HG02763 (cell line): ENCODE data around the gene LMF1.
"Not testable (repeated sequence)": the region's sequence is repeated elsewhere in the genome, so short reads cannot be mapped to it uniquely, and the experiment has no call there.

Source experiments
- ATAC-seq: cut with Tn5 transposase; IDR thresholded peaks from one replicate; pipeline ENCODE4 v1.9.1; 2021; ENCODE audit warnings: mild to moderate bottlenecking, moderate library complexity; ENCODE audit not compliant: unreplicated experiment

LMF1 gene

DNA sequence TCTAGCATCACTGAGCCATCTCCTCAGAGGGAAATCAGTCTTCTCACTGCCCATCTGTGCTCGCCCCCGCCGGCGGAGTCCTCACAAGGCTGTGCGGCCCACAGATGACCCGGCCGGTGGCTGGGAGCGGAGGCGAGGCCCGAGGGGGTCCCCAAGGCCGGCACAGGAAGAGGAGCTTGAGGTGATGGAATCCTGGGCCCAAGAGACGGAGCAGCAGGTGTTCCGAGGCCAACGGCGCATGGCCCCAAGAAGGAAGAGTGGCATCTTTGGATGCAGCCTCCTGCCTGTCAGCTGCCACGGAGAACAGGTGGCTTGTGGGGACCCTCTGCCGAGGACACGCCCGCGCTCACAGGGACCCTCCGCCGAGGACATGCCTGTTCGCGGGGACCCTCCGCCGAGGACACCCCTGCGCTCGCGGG, 97.5 kb downstream of the LMF1 start:
- ATAC-seq: no peak

DNA sequence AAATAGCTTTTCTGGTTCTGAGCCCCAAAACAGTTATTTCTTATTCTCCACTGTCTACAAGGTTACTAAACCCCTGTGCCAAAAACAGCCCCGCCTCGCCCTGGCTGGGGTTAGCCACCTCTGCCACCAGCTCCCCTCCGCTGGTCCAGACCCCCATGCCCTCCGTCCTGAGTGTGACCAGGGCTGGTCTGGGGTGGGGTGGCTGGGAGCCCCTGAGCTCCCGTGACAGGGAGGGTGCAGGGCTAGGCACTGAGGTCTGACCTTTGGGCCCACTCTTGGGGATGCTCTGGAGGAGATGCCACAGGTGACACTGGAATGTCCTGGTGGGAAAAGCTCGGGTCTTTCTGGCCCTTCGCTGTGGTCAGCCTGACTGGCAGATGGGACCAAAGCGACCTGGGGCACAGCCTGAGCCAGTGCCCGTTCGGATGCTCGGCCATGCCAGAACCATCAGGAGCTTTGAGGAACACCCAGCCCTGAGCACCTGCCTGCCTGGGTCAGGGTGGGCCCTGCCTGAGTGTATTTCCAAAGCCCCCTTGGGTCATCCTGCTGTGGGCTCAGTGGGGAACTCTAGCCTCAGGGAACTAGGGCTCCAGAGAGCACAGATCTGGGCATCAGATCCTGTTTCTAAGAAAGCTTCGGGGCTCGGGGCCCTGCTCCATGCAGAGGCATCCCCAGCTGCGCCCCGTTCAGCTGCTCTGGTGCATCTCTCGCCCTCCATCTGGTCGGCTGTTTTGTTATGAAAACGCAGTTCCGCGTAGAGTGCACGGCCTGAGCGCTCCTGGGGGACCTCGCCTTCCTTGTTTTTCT, 98.1 kb downstream of the LMF1 start:
- no peak for ATAC-seq

DNA sequence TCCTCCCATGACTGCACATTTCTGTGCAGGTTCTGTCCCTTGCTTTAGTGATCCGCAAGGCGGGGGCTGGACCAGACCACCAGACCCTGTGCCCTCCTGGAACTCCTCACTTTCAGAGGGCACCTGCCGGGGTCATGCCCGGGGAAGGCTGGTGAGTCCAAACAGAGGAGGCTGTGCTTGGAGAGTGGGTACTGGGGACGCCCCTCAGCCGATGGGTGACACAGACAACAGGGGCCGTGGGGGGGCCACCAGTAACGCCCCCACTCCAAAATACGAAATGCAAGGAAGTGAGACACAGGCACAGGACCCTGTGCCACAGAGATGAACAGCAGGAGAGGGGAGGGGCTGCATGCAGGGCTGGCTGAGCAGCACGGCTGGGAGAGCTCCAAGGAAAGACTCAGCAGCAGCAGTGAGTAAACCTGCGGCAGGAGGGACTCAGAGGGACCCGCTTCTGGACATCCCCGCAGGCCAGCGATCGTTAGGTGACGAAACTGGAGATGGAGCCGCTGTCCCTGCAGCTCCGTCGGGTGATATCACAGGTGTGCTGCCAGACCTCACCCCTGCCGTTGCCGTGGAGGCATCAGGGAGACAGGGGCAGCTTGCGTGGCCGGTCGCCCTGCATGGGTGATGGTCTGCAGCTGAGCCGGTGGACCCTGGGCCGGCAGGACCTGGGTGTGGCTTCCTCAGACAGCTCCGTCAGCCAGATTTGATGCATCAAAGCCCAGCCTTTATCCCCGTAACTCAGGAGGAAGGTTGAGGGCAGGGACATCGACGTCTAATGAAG, 99.0 kb downstream of the LMF1 start:
- ATAC-seq: no peak

DNA sequence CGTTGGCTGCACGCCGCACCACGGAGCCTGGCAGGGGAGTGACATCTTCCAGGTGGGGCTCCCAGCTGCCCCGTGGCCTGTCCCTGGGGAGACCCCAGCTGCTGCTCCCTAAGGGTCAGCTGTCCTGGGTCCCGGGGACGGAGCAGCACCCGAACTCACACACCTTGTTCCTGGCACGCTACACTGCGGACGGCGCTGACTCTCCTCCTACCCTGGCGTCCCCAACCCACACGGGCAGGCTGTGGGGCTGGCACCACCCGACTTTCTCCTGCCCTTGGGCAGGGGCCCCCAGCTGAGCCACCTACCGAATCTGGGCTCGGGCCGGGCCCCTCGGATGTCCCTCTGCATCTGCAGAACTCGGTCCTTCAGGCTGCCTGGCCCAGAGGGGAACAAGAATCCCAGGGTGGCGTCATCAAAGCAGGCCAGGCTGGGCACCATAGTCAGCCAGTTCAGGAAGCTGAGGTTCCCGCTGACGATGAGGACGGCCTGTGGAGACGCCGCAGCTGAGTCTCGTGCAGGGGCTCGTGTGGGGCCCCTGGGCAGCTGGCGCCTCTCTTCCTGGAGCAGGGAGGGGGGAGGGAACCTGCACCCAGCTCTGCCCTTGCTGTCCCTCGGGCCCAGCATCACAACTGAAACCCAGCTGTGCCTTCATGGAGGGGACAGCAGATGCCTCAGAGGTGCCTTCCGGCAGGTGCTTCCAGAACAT, 99.8 kb downstream of the LMF1 start:
- ATAC-seq: no peak

DNA sequence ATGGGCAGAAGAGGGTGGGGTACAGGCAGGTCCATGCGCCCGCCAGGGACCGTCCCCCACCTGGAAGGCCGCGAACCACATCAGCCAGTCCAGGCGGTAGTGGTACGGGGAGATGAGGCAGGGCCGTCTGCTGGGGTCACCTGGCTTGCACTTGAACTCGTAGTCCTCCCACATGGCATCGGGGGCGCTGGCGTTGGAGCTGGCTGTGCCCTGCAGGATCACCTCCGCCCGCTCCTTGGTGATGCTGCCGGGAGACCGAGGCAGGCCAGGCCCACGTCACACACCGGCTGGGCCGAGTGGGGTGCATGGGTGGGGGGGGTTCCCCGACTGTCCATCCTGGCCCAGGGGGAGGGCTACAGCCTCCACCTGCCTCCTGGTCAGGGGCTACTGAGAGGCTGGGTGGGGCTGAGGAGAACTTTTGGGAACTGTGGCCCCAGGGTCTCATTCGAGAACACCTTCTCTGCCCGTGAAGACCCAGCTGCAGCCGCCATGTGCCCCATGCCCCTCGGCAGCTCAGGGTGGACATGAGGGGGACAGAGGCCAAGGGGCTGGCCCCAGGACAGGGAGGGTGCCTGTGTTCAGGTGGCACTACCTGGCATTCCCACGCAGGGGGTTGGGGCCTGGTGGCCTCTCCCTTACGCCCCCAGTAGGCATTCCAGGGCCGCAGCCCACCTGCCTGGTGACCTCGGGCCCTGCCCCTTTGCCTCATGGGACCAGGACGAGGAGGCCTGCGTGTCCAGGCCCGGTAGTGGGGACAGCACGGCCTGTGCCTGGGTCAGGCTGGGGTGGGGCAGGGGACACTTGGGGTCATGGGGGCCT, 100.8 kb downstream of the LMF1 start:
- ATAC-seq: no peak

DNA sequence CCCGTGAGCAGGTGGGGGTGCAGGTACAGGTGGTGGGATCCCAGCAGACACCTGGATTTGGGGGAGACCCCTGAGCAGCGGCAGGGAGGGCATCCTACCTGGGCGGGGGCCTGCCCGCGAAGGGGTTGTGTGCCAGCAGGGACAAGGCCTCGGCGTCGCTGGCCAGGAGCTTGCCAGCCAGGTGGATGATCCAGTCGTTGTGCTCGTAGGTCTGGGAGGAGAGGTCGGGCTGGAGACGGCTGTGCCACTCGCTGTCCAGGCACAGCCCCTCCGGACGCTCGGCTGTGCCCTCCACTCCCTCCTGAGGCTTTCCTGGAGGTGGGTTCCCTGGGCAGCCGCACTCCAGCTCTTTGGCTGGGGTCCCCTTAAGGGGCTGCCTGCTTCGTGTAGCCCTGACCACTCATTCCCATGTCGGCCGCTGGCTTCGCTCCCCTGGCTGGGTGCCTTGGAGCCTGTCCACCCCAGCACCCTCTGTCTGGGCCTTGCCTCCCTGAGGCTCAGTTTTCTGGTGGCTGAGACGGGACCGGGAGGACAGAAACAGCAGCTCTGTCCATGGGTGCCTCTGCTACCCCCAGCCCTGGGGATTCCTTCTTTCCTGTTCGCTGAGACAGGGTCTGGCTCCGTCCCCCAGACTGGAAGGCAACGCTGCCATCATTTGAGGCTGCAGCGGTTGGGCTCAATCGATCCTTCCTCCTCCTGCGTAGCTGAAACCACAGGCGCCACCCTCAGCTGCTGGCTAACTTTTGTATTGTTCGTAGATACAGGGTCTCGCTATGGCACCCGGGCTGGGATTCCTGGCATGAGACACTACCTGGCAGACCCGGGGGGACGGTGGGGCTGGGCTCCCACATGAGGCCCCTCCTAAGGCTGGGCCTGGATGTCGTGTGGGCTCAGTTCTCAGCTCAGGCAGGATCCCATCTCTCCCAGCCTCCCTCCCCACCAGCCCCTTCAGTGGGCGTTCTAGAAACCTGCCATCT, 101.7 kb downstream of the LMF1 start:
- no peak for ATAC-seq

DNA sequence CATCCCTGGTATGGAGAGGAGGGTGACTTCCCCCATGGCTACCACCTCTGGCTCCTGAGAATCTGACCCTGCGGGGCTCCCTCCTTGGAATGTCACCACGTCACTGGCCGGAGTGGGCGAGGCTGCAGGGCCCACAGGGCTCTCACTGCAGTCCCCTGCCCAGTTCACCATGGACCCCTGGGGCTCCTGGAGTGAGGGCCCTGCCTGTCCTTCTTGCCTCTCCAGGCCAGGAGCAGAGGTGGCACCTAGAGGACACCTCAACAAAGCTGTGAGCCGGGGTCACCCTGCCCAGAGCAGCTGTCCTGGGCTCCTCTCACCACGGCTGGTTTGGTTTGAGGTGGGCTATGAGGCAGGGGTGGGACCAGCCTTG, 102.4 kb downstream of the LMF1 start:
- no peak for ATAC-seq

DNA sequence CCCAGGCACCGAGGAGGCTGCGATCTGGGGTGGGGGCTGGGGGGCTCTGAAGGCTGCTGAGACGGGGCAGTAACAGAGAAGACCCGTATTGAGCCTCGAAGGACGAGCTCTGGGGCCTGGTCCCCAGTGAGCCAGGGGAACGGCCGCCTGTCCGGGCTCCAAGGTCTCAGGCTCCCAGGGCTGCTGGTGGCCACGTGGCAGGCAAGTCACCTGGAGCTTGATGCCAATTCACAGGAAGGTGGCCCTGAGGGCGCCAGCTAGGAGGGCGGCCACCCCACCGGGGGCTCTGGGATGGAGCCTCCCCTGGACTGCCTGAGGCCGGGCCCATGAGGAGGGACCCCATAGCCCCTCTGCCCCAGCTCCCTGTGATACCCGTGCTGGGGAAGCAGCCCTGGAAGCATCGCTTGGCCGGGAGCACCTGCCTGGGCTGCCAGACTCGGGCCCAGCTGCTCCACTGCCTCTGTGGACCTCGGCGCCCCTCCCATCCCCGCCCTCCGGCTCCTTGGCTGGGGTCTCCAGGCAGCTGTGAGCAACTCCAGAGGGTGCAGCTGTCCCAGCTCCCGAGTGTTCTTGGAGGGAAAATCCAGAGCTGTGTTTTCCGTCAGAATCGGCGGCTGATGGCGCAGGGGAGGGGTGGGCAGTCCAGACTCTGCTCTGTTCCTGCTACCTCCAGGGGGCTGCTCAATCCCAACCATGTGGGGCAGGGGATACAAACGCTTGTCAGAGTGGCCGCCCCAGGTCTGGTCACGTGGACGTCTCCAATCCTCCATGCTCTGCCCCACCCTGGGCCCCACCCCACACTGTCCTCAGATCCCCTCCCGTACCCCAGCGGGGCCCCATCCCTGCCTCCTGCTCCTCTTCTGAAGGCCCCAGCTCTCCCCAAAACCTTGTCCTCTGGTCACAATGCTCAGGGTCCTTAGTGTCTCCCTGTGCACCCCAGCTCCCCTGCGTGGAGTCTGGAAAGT, 103.1 kb downstream of the LMF1 start:
- no peak for ATAC-seq

DNA sequence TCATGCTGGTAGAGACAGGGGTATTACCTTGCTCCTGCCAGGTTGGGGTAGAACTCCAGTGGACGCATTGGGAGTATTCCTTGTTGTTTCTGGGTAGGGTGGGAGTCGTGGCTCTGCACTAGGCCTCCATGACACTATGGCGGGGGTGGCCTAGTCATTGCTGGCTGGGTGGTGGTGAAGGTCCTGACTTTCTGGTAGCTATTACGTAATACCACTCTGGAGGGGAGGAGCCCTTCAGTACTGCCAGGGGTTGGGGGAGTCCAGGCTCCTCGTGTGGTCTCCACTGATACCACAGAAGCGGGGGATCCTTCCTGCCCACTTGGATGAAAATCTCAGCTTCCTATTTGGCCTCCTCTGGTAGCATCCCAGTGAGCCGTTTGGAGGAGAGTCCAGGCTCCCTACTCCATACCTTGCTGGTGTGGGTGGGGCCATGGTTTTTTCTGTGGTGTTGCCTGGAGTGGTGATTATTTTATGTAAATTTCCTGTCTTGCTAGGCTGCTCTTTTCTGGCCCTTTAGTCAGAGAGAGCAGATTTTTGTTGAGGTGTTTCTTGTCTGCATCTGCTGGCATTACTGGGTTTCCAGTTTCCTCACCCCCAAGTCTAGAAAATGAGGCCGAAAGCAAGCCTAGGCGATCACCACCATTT, 104.4 kb downstream of the LMF1 start:
- ATAC-seq: no peak

DNA sequence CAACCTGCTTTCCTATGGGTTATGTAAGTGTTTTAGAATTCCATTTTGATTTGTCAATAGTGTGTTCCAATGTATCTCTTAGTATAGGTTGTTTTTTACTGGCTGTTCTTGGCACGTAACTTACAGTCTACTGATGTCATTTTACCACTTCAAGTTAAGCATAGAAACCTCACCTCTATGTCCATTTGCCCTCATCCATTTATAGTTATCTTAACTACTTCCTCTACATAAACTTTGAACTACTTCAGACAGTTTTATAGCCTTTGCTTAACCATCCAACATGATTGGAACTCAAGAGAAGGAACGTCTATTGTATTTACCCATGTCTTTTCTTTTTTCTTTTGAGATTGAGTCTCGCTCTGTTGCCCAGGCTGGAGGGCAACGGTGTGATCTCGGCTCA, 105.8 kb downstream of the LMF1 start:
- no peak for ATAC-seq

DNA sequence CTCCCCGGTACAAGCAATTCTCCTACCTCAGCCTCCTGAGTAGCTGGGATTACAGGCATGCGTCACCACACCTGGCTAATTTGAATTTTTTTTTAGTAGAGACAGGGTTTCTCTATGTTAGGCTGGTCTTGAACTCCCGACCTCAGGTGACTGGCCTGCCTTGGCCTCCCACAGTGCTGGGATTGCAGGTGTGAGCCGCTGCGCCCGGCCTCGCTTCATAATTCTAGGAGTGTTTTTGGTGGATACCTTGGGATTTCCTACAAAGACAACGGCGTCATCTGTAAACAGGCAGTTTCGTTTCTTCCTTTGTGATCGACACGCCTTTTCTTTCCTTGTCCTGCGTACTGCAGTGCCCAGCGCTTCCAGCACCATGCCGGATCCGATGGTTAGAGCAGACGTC, 109.3 kb downstream of the LMF1 start:
- ATAC-seq: no peak

DNA sequence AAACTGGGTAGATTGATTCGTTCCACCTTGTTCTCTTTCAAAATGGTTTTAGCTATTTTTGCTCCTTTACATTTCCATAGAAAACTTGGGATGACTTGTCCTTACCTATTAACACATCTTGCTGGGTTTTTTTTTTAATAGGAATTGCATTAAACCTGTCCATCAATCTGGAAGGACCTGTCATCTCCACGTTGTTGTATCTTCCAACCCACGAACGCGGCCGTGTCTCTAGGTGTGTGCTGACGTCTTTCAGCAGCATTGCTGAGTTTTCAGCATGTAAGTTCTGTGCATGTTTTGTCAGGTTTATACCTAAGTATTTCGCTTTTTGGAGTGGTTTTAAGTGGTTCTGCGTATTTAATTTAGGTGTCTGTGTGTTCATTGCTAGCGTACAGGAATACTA, 109.9 kb downstream of the LMF1 start:
- ATAC-seq: no peak

DNA sequence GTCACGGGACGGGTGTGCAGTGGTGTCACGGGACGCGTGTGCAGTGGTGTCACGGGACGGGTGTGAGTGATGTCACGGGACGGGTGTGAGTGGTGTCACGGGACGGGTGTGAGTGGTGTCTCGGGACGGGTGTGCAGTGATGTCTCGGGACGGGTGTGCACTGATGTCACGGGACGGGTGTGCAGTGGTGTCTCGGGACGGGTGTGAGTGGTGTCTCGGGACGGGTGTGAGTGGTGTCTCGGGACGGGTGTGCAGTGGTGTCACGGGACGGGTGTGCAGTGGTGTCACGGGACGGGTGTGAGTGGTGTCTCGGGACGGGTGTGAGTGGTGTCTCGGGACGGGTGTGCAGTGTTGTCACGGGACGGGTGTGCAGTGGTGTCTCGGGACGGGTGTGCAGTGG, 111.8 kb downstream of the LMF1 start:
- not testable (repeated sequence) for ATAC-seq

DNA sequence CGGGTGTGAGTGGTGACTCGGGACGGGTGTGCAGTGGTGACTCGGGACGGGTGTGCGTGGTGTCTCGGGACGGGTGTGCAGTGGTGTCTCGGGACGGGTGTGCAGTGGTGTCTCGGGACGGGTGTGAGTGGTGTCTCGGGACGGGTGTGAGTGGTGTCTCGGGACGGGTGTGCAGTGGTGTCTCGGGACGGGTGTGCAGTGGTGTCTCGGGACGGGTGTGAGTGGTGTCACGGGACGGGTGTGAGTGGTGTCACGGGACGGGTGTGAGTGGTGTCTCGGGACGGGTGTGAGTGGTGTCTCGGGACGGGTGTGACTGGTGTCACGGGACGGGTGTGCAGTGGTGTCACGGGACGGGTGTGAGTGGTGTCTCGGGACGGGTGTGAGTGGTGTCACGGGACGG, 112.3 kb downstream of the LMF1 start:
- ATAC-seq: not testable (repeated sequence)

DNA sequence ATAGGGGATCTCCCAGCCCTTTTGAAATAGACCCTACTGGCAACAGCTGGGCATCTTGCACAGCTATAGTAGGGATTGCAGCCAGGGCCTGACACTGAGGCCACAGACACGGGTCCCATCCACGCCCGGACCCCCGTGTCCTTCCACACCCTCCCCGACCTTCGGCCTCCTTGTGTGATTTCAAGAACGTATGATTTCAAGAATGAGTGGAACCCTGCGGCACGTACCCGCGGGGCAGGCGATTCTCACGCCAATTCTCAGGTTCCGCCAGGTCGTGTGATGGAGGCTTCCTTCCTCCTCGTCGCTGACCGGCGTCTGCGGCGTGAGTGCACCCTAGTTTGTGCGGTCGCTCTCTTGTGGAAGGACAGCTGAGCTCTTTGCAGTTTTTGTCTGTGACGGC, 114.0 kb downstream of the LMF1 start:
- no peak for ATAC-seq

DNA sequence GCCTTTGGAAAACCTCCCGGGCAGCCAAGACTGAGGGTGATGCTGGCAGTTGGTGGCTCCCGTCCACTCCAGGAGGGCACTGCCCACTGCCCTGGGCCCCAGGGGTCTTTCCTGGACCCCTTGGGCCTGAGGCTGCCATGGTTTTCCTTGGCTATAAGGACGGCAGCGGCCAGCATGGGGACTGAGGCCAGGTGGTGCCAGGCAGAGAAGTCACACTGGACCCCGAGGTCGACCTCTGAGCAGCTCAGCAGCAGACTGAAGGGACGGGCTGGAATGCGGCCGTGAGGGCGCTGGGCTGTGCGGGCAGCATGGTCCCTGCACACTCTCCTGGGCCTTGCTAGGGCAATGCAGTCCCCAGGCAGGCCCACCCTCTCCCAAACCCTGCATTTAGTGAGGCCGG, 114.7 kb downstream of the LMF1 start:
- no peak for ATAC-seq

DNA sequence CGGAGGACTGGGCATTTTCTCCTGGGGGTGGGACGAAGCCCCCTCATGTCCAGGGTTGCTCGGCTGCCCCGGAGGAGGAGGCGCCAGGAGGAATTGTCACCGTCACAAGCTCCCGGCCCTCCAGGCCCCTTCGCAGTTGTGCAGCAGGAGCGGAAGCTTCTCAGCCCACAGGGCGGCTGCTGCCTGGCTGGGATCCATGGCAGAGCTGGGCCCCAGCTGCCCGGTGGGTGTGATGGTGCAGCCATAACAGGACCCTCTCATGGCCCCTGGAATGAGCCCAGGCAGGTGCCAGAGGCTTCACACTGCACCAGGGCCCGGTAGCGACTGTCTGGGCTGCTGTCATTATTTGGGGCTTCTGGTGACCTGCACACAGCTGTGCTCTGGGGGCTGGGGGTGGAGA, 115.3 kb downstream of the LMF1 start:
- no peak for ATAC-seq

DNA sequence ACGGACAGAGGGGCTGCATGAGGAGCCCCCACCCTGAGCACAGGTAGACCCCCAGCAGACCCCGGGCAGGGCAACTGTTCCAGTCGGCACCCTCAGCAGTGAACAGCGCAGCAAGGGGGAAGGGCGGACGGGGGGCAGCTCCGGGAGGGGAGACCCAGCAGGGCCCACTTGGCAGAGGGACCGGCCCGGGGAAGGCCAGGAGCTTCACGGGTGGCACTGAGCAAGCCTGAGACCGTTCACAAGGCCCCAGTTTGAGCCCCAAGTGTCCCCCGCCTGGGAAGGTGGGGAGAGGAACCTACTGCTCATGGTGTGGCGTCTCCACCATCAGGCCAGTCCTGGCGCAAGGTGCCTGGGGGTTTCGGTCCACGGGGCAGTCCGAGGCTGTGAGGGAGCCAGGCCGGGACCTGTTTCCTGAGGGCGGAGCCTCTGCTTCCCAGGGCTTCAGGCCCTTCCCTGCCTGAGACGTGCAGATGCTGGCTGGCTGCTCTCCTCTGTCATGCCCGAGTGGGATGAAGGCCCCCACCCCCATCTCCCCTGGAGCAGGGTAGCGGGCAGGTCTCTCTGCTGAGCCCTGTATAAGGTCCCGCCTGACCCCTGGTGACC, 115.9 kb downstream of the LMF1 start:
- ATAC-seq: no peak
